Pulmonary artery endothelial cell (primary cell): Measurements from ENCODE around the gene PLPPR1. TPM values are rescaled to one million over a fixed set of nuclear protein-coding genes. Genes with fewer than 3 reads are reported as not detected.

ENCODE experiments used
- DNase-seq: peaks from one replicate; pipeline ENCODE4 v3.0.0-alpha.2; 2011; ENCODE audit warnings: low read depth, low spot score
- total RNA-seq: library from RNA; depleted of rRNA; stranded (reverse); fragments of >200 nt; gene quantifications from 2 replicates; pipeline ENCODE4 v1.2.3, GENCODE V29; 2014

Gene PLPPR1
- total RNA-seq, 1 donor from 2014 or later, result 0.26 TPM

DNA sequence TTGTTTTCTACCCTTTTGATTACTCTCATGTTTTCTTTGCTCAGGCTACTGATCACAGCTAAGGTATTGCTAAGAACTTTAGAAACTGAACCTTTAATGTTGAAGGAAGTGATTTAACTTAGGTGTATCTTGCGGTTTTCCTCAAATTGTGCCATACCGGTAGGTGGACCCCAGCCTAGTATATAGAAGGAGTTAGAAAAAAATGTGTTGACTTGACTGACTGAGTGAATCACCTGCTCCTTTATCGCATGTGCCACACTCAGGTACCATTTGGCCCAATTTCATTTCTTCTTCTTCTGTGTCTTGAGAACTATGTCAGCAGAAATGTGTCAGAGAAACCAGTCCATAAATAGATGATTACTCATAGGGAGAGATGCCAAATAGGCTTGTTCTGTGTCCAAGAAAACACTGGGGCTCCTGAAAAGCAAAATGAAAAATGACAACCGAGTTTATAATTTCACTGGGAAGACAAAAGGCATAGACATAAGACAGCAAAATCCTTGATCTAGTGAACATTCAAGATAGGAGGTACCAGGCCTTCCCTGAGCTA lies 19.4 kb downstream of the PLPPR1 start:
- no peak for DNase-seq

DNA sequence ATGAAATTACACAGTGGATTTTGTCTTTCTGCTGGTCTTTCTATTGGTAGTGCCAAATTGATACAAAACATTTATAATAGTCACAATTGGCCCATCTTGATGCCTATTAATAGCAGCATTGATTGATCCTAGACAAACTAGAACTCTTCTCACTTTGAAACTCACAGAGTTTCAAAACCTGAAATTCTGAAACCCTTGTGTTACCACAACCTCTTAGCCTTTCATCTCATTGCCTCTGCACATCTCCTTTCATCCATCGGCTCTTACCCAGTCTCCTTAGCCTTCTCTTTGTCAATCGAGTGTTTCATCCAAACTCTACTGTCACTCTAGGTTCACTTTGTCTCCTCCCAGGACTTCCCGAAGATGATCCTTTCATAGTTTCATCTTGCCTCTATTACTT lies 22.1 kb downstream of the PLPPR1 start:
- DNase-seq, result no peak

DNA sequence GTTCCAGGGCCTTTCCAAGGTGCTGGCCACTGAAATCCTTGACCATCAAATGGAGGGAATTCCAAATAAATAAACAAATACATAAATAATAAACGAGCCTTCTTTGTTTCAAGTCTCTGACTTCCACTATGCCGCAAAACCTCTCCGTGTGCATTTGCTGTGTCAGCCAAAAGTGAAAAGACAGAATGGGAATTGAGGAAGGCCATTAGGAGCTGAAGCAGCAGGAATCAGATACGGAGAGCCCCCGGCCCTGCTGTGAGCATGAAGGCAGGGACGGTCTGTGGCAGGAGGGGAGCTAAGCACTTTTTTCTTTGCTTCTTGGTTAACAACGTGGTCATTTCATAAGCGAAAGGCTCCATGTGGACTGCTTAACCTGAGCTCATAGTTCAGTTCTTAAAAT lies 26.1 kb downstream of the PLPPR1 start:
- no peak for DNase-seq

DNA sequence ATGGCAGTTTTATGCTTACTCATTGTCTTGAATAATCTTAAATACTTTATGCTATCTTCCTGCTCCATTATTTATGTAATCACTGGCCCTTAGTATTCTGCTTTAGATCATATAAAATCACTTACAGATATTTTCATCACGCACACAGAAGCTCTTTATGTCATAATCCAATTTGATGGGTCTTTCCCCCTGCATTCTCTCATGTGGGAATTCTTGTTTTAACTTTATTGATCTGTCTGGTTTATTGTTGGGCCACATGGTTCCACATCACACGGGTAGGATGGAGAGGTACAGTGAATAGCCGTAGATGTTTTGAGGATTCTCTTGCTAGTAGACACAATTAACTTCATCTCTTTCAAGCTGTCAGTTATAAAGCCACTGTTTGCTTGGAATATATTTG lies 27.0 kb downstream of the PLPPR1 start:
- DNase-seq, result no peak

DNA sequence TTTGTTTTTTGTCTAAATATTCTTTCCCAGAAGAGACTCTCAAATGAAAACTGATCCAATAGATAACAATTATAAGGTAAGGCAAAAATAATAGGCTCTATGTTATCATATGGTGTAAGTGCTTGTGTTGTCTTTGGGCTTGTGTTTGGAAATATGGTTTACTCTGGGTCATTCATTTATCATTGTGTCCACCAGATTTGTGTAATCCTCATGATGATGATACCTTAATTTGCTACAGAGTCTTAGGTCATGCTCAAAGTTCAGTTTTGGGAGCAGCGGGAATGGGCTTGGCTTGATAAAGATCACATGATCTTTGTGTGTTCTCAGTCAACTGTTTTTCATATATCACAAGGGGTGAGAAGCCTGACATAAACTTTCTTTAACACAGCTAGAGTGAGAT lies 34.2 kb downstream of the PLPPR1 start:
- no peak for DNase-seq

DNA sequence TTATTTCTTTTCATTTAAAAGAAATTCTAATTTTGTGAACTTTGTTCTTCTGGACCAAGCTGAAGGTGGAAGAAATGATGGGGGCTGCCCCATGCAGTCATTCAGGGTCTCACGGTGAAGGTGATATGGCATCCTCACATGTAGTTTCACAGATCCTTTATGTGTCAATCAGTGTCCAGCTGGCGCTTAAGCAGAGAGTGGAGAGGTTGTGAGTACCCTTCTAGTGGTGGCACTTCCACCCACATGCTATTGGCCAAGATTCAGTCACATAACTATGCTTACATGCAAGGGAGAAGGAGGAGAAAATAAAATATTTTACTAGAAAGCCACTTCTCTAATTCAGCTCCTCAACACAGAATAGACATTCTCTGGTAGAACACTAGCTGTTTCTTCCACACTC lies 34.7 kb downstream of the PLPPR1 start:
- no peak for DNase-seq

DNA sequence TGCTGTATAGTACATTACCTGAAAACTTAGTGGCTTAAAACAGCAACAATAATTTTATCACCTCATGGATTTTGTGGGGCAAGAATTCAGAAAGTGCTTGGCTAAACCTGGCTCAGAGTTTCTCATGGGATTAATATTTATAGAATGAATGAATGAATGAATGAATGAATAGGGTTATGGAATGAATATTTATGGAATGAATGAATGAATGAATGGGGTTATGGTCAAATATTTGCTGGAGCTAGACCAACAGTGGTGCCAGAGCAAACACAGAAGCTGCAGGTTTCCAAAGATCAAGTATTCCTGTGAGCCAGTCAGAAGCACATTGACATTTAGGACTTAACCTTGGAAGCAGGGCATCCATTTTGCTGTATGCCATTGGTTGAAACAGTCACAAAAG lies 35.7 kb downstream of the PLPPR1 start:
- DNase-seq, result no peak

DNA sequence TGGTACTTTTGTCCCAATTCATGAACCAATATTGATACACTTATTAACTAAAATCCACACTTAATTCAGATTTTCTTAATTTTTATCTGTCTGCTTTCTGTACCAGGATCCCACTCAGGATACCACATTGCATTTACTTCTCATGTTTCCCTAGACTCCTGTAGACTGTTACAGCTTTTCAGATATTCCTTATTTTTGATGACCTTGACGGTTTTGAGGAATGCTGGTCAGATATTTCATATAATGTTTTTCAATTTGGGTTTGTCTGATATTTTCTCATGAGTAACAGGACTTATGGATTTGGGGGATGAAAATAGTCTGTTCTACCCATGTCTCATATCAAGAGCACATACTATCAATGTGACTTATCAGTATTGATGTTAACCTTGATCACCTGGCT lies 37.4 kb downstream of the PLPPR1 start:
- no peak for DNase-seq

DNA sequence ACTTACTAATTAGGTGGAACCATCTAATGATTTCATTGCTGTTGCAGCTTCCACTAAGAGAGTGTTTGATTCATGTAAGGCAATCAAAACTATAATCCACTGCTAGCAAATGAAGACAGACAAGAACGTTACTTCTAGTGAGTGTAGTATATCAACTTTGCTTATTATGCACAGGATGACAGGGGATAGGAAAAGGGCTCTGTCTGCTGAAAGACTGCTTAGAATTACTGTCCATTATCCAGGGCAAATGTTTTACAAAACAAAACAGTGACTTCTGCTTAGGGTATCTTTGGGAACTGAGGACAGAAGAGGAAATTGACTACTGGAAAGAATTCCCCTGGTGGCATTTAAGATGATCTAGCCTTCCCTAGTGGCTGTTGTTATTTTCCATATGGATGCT lies 40.2 kb downstream of the PLPPR1 start:
- DNase-seq, result no peak

DNA sequence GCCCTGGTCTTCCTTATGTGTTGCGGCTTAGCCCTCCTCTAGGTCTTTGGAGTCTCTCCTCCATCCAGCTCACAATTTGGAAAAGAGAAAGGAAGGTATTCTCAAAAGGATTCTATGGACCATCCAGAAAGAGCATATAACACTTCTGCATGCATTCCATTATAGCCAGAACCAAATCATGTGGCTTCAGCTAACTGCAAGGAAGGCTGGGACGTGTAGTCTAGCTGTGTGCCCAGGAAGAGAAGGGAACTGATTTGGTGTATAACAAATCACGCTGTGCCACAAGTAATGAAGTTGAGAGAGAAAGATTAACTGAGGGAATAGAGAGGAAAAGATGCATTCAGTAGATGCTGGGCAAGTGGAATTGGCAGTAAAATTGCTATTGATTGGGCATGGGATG lies 43.7 kb downstream of the PLPPR1 start:
- no peak for DNase-seq

DNA sequence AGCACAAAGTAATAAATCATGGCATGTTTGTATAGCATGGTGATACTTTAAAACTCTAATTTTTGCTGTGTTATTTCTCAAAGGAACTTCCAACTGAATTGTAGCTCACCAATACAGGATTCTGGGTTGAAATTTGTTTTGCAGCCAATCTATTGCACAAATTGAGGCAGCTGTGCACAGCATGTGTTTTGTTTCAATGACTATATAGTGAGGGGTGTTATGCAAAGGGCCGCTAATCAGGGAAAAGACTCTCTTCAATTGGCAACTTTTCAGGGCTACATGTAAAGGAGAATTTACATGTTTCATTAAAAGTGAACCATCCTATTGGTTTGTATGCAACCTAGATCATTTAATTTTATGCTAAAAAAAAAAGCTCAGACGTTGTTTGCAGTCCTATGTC lies 44.6 kb downstream of the PLPPR1 start:
- DNase-seq, result no peak

DNA sequence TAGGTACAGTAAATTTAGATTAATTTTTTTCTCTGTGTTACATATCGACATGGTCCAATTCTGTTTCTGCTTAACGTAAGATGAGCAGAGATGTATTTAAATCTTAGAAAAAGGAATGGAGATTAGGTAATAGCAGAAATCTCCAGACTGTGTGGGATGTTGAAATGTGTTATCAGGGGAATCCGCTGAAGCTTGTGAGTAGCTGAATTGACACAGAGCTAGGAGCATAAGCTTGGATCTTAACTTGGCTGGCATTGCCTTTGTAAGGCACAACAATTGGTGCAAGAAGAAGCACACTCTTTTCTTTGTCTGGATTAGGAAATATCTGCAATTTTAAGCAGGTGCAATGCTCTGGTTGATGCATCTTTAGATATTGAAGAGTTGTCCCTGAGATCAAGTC lies 53.1 kb downstream of the PLPPR1 start:
- no peak for DNase-seq

DNA sequence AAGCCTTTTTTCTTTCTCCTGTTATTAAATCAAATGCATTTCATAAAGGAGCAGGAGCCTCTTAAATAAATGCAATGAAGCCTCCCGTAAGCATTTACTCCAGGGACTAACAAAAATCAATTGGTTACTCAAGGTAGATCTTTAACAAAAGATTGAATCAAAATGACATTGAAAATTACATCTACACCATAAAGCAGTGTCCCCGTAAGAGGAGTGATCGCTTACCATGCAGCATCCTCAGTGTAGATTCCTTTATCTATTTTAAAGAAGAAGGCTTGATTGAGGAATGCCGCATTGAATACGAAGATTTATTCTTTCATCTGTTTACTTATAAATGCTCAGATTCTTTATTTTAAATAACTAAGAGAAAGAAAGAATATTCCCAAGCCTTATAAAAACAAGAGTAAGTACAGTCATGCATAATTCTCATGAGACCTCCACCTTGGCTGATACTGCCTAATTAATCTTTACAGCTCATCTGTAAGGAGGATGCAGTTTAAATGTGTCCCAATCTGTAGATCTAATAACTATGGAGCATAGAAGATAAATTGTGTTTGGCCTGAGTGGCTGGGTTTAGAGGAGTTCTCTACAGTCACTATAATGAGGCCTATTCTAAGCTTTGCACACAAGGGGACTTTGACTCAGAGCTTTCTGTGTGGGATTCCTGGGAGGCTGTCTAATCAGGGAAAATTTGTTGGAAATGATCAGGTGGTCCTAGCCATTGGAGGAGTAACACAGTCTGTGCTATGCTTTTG lies 55.1 kb downstream of the PLPPR1 start:
- no peak for DNase-seq

DNA sequence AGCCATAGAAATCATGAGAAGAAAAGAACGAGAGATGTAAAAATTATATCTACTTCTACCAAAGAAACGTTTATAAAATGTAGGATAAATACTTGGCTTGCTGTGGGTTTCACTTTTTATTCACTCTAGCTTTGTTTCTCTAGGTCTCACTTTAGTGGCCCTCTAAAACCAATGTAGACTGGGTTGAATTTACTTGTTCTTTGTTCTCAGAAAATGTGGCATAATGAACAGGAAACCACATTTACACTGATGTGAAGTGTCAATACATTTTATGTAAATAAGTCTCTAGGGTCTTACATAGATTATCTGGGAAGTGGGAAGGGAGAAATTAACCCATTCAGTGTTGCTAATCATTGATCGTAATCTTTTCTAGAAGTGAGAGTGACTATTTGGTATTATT lies 58.9 kb downstream of the PLPPR1 start:
- no peak for DNase-seq

DNA sequence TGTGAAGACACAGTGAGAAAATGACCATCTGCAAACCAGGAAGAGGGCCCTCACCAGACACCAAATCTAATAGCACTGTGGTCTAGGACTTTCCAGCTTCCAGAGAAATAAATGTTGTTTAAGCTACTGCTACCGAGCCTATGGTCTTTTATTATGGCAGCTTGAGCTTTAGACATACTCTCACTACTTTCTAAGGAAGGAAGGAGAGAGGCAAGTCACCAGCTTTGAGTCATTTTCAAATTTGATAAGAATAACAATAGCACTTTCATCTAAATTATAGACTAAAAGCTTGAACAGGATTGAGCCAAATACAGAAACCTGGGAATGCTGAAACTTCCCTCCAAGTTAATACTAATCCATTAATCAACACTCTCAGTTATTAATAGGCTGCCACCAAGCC lies 64.4 kb downstream of the PLPPR1 start:
- no peak for DNase-seq

DNA sequence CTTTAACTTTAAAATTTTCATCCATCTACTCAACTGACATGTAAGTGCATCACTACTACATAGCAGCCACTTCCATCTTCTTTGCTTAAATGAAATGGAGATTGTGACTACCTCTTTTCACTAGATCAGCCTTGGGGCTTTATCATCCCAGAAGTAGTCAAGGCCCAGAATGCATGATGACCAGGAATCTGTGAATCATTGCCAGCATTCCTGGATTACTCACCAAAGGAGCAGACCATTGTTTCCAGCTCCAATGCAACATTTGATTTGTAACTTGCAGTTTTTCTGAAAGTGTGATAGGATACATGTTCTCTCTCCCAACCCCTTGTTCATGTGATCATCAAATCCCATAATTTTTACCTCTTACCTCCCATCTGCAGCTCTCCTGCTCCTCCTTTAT lies 65.1 kb downstream of the PLPPR1 start:
- DNase-seq, result peak; percentile 63

DNA sequence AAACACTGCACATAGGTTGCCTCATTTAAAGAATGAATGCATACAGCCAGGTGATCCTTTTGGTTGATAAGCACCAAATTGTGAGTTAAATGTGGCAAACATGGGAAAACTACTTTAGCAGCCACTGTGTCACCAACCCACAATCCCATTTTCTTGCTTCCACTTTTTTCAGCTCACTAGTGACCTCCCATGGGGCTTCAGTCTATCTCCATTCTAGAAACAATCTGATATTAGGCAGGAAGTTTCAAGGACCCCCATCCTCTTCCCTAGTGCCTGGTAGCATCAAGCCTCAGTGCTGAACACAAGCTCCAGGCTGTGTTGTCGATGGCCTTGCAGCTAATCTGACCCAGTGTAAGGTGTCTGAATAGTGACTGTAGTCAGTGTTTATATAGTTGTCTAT lies 66.2 kb downstream of the PLPPR1 start:
- DNase-seq, result no peak

DNA sequence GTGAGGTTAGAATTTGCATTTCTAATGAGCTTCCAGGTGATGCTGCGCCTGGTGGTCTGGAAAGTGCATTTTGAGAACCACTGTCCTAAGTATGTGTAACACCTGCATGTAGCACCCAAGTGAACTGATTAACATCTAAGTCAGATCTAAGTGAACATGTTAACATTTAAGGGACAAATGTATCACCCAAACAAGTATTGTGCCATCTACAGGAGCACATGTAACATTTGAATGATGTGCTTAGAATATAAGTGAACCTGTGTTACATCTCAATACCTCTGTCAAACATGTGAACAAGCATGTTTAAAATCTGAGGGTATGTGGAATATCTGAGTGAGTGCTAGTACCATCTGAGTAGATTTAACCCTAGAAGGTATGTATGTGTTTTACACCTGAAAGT lies 68.7 kb downstream of the PLPPR1 start:
- no peak for DNase-seq

DNA sequence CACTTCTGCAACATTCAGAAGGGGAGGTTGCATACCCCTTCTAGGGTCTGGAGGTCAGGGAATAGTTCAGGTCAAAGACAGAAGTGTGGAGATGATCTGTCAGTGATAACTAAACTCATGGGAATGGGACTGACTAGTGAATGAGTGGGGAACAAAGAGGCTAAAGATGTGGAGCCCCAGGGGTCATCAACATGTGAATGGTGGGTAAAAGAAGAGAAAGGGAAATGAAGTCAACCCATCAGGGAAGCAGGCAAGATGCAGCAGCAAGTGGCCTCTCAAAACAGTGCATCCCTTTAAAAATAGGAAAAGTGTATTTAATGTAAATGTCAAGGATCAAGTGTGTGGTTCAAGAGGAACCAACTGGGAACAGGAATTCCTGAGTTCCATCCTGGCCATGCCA lies 69.9 kb downstream of the PLPPR1 start:
- DNase-seq, result no peak

DNA sequence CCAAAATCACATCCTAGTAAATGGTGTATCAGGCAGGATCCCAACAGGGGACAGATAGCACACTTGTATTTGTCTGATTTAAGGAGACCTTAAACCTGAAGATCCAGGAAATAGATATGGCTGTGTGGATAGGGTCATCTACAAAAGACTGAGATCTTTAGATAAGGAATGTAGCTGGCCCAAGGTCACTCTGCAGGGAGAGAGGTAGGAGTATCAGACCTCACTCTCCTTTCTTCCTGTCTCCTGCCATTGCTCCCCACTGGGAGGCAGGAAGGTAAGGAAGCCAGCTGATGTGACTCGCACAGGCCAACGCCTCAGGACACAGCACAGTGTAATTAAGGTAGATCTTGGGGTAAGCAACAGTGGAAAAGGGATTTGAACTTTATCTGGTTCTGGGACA lies 85.8 kb downstream of the PLPPR1 start:
- no peak for DNase-seq

DNA sequence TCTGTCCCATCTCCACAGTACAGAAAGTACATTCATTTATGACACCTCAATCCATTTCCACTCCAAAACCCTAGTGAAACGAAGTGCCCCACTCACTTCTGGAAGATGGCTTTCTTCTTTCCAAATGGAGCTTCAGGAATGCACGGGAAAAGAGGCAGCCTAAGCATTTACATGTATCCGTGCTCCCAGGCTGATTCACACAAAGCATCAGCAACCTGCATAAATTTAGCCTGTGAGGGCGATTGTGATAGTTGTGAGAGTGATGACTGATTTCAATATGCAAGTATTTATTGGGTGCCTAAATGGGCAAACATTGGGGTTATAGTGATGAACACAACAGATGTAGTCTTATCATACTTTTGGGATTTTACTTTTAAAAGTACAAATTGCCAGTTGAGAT lies 86.6 kb downstream of the PLPPR1 start:
- no peak for DNase-seq

DNA sequence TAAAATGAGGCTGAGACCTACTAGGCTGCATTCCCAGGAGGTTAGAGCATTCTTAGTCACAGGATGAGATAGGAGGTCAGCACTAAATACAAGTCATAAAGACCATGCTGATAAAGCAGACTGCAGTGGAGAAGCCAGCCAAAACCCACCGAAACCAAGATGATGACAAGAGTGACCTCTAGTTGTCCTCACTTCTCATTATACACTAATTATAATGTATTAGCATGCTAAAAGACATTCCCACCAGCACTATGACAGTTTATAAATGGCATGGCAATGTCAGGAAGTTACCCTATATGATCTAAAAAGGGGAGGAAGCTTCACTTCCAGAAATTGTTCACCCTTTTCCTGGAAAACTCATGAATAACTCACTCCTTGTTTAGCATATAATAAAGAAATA lies 88.6 kb downstream of the PLPPR1 start:
- peak; percentile 40 for DNase-seq

DNA sequence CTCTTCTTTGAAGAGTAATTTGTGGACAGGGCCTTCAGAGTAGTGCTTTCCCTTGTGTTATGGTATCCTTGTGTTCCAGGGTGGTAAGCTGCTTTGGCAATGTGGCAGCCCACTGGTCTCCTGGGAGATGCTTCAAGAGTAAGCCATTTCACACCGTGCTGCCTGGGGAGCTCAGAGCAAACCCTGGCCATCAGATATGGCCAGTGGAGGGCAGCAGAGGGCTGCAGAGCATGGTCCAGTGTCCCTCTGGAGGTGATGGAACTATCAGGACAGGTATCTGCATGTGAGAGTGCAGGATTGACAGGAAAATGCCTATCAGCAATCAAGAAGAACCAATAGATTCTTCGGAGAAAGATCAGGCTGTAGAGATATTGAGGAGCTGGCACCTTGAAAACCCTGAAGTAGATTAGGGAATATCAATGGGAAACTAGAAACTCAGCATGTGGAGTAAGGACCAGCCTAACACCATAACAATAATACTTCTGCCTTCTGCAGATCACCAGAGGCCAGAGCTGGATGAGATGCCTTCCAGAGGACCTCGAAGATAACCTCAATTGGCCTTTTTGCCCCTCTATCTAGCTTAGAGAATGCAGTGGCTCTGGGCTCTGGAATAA lies 90.8 kb downstream of the PLPPR1 start:
- no peak for DNase-seq
